GM12801 (cell line): ENCODE results near the gene GJB4.

ENCODE experiments used
- TF ChIP-seq, protein P1 (sequence below): IDR thresholded peaks from one replicate; pipeline ENCODE4 v1.5.1; 2011; ENCODE audit warnings: control low read depth; ENCODE audit not compliant: insufficient read length; ENCODE audit errors: extremely low read depth

The GJB4 gene

DNA sequence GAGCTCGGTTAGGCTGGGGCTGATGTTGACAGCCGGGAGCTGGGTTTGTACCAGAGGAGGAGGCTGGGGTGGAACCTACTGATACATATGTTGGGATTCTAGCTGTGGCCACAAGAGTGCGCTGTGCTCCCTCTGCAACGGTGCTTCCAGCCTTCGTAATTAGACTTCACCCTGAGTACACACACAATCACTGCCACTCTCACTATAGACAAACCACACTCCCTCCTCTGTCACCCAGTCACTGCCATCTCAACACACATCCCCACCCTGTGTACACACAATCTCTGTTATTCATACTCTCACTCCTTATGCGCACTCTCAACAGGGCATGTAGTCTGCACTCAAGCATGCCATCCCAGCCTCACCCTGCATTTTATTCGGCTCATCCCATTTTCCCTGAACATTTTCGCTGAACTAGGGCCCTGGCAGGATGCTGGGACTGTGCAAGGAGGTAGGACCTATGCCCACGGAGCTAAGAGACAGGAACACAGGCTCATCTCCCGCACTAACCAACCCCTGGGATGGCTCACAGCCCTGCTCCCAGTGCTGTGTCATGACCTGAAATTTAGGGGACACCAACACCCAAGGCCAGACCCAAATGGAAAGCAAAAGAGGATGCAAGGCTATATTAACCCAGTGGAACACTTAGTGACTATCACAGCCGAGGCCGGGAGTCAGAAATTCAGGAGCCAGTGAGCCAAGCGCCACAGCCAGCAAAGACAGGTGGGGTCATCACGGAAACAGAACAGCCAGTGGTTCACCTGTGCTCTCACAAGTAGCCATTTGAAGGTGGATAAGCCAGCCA, 27.2 kb downstream of the GJB4 start:
- TF ChIP-seq, protein P1, sequence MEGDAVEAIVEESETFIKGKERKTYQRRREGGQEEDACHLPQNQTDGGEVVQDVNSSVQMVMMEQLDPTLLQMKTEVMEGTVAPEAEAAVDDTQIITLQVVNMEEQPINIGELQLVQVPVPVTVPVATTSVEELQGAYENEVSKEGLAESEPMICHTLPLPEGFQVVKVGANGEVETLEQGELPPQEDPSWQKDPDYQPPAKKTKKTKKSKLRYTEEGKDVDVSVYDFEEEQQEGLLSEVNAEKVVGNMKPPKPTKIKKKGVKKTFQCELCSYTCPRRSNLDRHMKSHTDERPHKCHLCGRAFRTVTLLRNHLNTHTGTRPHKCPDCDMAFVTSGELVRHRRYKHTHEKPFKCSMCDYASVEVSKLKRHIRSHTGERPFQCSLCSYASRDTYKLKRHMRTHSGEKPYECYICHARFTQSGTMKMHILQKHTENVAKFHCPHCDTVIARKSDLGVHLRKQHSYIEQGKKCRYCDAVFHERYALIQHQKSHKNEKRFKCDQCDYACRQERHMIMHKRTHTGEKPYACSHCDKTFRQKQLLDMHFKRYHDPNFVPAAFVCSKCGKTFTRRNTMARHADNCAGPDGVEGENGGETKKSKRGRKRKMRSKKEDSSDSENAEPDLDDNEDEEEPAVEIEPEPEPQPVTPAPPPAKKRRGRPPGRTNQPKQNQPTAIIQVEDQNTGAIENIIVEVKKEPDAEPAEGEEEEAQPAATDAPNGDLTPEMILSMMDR: no peak

DNA sequence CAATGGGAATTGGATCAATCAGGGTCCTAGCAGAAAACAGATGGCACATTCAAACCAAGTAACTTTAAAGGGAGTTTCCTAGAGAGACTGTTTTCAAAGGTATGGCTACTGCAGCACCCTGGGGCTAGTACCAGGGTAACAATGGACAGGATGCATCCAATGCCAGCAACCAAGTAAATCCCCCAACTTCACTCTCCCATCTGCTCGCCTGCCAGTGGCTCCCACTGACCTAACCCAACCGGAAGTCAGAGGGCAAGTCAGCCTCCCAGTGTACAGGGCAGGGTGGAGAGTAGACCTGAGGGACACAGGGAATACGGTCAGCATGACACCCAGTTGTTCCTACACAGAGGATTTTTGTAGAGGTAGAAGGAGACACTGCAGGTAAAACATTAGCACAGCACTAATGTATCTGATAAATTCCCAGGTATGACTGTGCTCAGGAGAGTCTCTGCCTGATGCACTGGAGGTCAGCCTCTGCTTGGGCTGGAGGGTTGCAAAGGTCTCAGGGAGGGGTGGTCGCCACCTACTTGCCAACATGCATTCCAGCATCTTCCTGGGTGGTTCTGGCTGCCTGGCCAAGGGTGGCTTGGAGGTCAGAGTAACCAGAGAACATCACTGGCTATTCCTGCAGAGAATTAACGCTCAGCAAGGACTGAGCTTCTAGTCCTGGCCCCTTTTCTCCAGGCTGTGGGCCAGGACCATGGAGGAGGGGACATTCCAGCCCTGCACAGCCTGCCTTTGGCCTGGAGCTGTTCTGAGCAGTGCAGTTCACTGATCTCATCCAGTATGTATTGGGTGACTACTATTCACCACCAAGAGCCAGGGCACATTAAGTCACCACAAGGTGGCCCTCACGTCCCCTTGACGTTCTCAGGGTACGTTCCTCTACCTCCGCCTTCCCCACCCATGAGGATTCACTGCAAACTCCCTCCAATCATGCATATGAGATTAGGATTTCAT, 28.2 kb downstream of the GJB4 start:
- TF ChIP-seq, protein P1: no peak

DNA sequence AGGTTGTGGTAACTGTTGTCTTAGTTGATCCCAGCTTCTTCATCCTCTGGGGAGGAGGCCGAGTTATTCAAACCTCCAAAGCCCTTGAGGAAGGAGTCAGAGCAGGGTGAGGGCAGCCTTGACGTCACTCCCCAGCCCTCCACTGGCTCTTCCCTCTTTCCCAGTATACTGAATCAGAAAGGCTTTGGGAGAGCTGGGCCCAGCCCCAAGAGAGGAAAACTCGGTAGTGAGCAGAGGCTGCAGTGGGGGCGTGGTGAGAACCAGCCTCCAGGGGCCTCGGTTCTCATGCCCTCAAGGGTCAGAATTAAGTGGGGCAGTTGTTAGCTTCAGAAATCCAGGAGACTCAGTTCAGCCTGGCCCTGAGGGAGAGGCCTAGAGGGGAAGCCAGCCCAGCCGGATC, 31.4 kb downstream of the GJB4 start:
- TF ChIP-seq, protein P1: no peak

DNA sequence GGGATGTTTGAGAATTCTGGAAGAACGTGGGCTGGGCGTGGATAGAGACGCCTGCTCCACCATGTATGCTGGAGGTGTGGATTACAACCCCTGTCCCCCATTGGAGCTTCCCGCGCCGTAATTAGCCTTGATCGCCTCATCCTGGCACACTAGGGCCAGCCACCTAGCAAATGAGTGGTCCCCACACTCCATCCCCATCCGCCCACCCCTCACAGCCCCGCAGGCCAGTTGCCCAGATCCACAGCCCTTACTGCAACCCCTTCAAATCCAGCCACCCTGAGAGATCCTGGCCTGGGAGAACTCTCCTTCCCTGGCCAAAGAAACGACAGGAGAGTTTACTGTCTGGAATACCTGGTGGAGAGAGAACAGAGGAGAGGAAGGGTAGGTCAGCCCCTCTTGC, 32.9 kb downstream of the GJB4 start:
- TF ChIP-seq, protein P1: no peak

DNA sequence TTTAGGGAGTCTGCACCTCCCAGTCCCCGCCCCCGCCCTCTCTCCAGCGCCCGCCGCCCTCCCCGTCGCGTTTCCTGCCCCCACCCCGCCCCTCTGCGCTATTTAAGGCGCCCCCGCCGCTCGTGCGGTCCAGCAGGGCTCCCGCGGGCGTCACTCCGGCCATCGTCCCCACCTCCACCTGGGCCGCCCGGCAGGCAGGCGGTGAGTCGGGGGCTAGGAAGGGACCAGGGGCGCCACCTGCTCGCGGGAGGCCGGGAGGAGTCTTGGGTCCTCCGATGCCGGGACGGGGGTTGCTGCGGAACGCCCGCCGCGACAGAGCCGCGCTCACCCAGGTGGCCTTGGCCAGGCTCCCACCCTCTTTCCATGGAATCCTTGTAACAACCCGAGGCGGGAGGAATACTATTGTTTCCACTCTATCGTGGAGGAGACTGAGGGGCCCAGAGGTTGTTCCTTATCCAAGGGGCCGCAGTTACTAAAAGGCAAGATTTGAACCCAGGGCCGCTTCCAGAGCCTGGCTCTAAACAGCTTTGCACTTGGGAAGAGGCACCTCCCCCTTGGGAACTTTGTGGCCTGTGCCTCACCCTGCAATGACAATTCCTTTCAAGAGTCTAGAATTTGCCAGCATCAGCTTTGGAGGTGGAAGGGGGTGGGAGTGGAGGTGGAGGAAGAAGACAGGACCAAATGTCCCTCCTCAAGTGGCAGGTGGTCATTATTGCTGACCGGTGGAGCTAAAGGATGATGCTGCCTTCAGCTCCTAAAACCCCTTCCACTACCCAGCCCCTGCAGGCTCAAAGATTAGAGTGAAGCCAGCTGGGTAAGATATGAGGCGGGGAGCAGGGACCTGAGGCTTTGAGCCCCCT, 33.6 kb downstream of the GJB4 start, which contains the start of gene GJA4:
TSS of gene GJA4 (plus strand) at position 132 of the 860 bp plus-strand sequence. CDS start 1,215 bp downstream, outside the sequence.
- TF ChIP-seq, protein P1: no peak

DNA sequence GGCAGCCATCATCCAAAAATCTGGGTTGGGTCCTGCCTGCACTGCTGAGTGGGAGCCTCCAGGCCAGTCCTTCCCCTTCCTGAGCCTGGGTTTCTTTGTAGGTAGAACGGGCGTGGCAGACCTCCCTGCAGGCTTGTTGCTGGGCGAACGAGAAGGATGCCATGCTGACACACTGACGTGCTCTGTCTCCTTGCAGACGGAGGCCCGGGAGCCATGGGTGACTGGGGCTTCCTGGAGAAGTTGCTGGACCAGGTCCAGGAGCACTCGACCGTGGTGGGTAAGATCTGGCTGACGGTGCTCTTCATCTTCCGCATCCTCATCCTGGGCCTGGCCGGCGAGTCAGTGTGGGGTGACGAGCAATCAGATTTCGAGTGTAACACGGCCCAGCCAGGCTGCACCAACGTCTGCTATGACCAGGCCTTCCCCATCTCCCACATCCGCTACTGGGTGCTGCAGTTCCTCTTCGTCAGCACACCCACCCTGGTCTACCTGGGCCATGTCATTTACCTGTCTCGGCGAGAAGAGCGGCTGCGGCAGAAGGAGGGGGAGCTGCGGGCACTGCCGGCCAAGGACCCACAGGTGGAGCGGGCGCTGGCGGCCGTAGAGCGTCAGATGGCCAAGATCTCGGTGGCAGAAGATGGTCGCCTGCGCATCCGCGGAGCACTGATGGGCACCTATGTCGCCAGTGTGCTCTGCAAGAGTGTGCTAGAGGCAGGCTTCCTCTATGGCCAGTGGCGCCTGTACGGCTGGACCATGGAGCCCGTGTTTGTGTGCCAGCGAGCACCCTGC, 34.7 kb downstream of the GJB4 start:
- TF ChIP-seq, protein P1: no peak
